Loucy (cell line): Measurements from ENCODE around the gene ITPRIPL1.

ENCODE experiments used
- EZH2phosphoT487 ChIP-seq: fragments of 200-600 bp; IDR thresholded peaks from 2 replicates; pipeline ENCODE4 v1.6.1; 2018; ENCODE audit warnings: antibody characterized with exemption, mild to moderate bottlenecking, moderate library complexity, borderline replicate concordance
- TF ChIP-seq, protein P1 (sequence below): fragments of 200-600 bp; sonication (generic); conservative IDR thresholded peaks from 2 replicates; pipeline ENCODE4 v1.5.1; 2014; ENCODE audit warnings: mild to moderate bottlenecking, antibody characterized with exemption, low read length

DNA sequence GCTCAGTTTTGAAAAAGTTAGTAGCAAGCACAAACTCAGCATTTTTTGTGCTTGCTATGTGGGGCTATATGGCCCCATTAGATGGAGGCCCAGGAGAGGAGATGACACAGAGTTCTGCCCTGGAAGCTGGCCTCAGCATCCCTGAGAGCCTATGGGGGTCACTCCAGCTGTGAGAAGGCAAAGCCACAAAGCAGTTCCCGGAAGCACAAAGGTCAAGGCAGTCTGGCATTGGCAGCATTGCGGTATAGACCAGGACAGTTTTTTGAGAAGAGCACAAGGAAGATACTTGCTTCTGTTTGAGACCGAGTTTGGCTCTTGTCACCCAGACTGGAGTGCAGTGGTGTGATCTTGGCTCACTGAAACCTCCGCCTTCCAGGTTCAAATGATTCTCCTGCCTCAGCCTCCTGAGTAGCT lies 7.5 kb upstream of the ITPRIPL1 start:
- TF ChIP-seq, protein P1, sequence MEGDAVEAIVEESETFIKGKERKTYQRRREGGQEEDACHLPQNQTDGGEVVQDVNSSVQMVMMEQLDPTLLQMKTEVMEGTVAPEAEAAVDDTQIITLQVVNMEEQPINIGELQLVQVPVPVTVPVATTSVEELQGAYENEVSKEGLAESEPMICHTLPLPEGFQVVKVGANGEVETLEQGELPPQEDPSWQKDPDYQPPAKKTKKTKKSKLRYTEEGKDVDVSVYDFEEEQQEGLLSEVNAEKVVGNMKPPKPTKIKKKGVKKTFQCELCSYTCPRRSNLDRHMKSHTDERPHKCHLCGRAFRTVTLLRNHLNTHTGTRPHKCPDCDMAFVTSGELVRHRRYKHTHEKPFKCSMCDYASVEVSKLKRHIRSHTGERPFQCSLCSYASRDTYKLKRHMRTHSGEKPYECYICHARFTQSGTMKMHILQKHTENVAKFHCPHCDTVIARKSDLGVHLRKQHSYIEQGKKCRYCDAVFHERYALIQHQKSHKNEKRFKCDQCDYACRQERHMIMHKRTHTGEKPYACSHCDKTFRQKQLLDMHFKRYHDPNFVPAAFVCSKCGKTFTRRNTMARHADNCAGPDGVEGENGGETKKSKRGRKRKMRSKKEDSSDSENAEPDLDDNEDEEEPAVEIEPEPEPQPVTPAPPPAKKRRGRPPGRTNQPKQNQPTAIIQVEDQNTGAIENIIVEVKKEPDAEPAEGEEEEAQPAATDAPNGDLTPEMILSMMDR: no peak
- no peak for TF ChIP-seq EZH2phosphoT487
